GM12874 (cell line): ENCODE results near the gene DUOX2.

Experiments
- CTCF ChIP-seq: IDR thresholded peaks from 2 replicates; pipeline ENCODE4 v1.5.1; 2011; ENCODE audit warnings: low read depth, mild to moderate bottlenecking, control low read depth, low read length, moderate library complexity; ENCODE audit not compliant: insufficient read depth

Gene DUOX2

GRCh38 chr15:45151998-45152828 is 38.2 kb upstream of the DUOX2 start:
- TF ChIP-seq CTCF = no peak

- no peak for TF ChIP-seq CTCF
Observed at GRCh38 chr15:45150997-45151396, 37.0 kb upstream of the DUOX2 start.

- no peak for TF ChIP-seq CTCF
Observed at GRCh38 chr15:45150481-45150880, 36.5 kb upstream of the DUOX2 start.

GRCh38 chr15:45149060-45149459 is 35.1 kb upstream of the DUOX2 start:
- no peak for TF ChIP-seq CTCF

GRCh38 chr15:45148076-45149059 is 34.4 kb upstream of the DUOX2 start:
- TF ChIP-seq CTCF = no peak

GRCh38 chr15:45147606-45148005 is 33.6 kb upstream of the DUOX2 start:
- no peak for TF ChIP-seq CTCF

- TF ChIP-seq CTCF = no peak
Observed at GRCh38 chr15:45146405-45146804, 32.4 kb upstream of the DUOX2 start.
